Thymus (tissue), 11 donors: ENCODE data around the gene RASIP1. TPM values are rescaled to one million over a fixed set of nuclear protein-coding genes. Genes with fewer than 3 reads are reported as not detected.
"Not testable (repeated sequence)": the region's sequence is repeated elsewhere in the genome, so short reads cannot be mapped to it uniquely, and the experiment has no call there.

Experiments
- DNase-seq, 9 donors: peaks; one replicate each; pipeline ENCODE4 v3.0.0-alpha.2; 2013; ENCODE audit warnings: low spot score in 9 of 9, low read depth in 6 of 9, missing footprints in 1 of 9
- H3K27ac ChIP-seq, 2 donors: one replicate each; pipeline ENCODE4 v1.5.1; 2013; ENCODE audit warnings: control low read depth in 1 of 2, low read depth in 1 of 2, low read length in 1 of 2, mild to moderate bottlenecking in 1 of 2, moderate library complexity in 1 of 2
- H3K27me3 ChIP-seq, 2 donors: one replicate each; pipeline ENCODE4 v1.5.1; 2013; ENCODE audit warnings: low read length in 1 of 2; ENCODE audit not compliant: control insufficient read depth in 2 of 2, insufficient read depth in 1 of 2
- H3K36me3 ChIP-seq, 2 donors: one replicate each; pipeline ENCODE4 v1.5.1; 2013; ENCODE audit warnings: low read length in 1 of 2, mild to moderate bottlenecking in 1 of 2, moderate library complexity in 1 of 2; ENCODE audit not compliant: control insufficient read depth in 2 of 2, insufficient read depth in 2 of 2
- H3K4me1 ChIP-seq, 2 donors: one replicate each; pipeline ENCODE4 v1.5.1; 2013; ENCODE audit warnings: low read length in 2 of 2; ENCODE audit not compliant: control insufficient read depth in 2 of 2, insufficient read depth in 2 of 2
- H3K4me3 ChIP-seq, 2 donors: one replicate each; pipeline ENCODE4 v1.5.1; 2013; ENCODE audit warnings: low read length in 2 of 2, control low read depth in 1 of 2, mild to moderate bottlenecking in 1 of 2
- H3K9me3 ChIP-seq, 2 donors: one replicate each; pipeline ENCODE4 v1.5.1; 2013; ENCODE audit warnings: low read length in 1 of 2, mild to moderate bottlenecking in 1 of 2; ENCODE audit not compliant: control insufficient read depth in 2 of 2, insufficient read depth in 1 of 2
- WGBS: extraction: QIAGEN DNeasy Blood & Tissue Kit; methylation state at CpG from one replicate; pipeline ENCODE4 v1.1.7; 2013; 5-methylcytosine and 5-hydroxymethylcytosine counted together
- polyA plus RNA-seq: library from polyadenylated mRNA; stranded (reverse); fragments of 200-250 nt; gene quantifications from one replicate; pipeline ENCODE4 v1.2.3, GENCODE V29; 2013
- total RNA-seq: library from RNA; stranded (reverse); fragments of 120-200 nt; gene quantifications from one replicate; pipeline ENCODE4 v1.2.4, GENCODE V29; 2013
- donor health status: healthy.

The RASIP1 gene
- total and polyA plus RNA-seq, 2 donors, result 3.3 to 15.6 TPM

DNA sequence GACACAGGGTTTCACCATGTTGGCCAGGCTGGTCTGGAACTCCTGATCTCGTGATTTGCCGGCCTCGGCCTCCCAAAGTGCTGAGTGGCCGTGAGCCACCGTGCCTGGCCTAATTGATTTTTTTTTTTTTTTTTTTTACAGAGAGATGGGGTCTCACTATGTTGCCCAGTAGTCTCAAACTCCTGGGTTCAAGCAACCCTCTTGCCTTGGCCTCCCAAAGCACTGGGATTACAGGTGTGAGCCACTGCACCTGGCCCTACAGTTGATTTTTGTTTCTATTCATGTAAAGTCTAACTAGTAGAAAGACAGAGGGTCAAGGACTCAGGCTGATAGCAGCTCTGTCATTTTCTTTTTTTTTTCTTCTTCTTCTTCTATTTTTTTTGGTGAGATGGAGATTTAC is 36.7 kb upstream of the RASIP1 start:
- Histone ChIP-seq H3K27me3 (peaks cover 0 to 4% of the 10 kb centered on the region in 2 donors), H3K4me3 (no peak overlapping the region), H3K9me3 (no peaks in the 10 kb centered on the region), H3K36me3 (no peaks in the 10 kb centered on the region), H3K27ac (no peak overlapping the region), H3K4me1 (peaks cover 0 to 4% of the 10 kb centered on the region in 2 donors)
- 98% methylated on average over 5 of the region's 5 CpGs for WGBS
- no peak for DNase-seq

DNA sequence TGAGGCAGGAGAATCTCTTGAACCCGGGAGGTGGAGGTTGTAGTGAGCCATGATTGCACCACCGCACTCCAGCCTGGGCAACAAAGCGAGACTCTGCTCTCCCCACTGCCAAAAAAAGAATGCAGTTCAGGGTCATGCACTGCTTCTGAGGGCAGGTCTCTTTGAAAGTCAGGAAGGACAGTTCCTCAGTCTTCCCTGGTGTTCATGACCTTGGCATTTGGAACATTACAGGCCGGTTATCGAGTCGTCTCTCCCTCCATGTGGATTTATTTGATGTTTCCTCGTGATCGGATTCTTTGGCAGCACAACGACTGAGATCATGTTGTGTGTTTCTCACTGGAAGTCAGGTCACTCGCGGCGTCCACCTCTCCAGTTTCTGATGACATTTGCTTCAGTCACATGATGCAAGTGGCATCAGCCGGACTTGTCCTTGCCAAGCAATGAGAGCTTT is 32.1 kb upstream of the RASIP1 start:
- Histone ChIP-seq H3K4me1 (no peaks in the 10 kb centered on the region), H3K27me3 (peaks cover 0 to 13% of the 10 kb centered on the region in 2 donors), H3K36me3 (no peaks in the 10 kb centered on the region), H3K9me3 (no peaks in the 10 kb centered on the region), H3K4me3 (no peak overlapping the region), H3K27ac (no peak overlapping the region)
- DNase-seq, result no peak
- 94% methylated on average over 13 of the region's 13 CpGs for WGBS

DNA sequence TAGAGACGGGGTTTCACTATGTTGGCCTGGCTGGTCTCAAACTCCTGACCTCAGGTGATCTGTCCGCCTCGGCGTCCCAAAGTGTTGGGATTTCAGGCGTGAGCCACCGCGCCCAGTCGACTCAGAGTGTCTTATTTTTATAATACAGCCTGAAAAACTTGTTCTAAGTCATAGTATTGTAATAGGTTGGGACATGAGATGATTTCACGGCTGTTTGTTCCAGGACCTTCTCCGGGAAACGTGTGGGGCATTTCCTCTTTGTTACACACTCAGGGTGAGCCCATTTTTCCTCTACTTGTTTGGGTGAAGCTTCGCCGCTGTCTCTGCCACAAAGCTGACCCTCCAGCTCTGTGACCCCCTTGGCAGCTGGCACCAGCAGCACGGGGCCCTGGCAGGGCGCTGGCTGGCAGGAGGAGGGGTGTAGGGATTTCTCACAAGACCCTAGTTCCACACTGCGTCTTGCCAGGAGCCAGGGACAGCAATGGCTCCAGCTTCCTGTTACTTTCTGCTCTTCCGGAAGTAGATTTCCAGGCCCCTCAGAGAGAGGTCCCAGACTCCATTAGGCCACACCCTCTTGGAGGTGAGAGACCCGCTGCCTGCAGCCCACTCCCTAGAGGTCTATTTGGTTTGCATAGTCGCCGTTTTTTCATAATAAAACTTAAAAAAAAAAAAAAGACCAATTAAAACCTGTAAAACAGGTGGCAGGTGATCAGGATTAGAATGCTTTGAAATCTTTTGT is 30.5 kb upstream of the RASIP1 start:
- no peaks in the 10 kb centered on the region for H3K4me1 ChIP-seq
- no peaks in the 10 kb centered on the region for H3K9me3 ChIP-seq
- H3K27me3 ChIP-seq, result peaks cover 0 to 16% of the 10 kb centered on the region in 2 donors
- no peak overlapping the region for H3K4me3 ChIP-seq
- WGBS, result 89% methylated on average over 20 of the region's 20 CpGs
- H3K27ac ChIP-seq, result no peak overlapping the region
- H3K36me3 ChIP-seq, result no peaks in the 10 kb centered on the region
- no peak for DNase-seq

DNA sequence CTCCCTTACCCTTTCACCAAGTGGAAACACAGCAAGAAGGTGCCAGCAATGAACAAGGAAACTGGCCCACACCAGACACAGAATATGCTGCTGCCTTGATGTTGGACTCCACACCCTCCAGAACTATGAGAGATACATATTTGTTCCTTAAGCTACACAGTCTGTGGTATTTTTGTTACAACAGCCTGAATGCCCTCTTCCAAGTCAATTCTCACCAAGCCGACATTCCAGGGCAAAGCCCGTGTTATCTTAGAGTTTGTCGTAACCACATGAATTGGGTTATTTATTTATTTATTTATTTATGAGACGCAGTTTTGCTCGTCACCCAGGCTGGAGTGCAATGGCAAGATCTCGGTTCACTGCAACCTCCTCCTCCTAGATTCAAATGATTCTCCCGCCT is 29.9 kb upstream of the RASIP1 start:
- peaks cover 0 to 17% of the 10 kb centered on the region in 2 donors for H3K27me3 ChIP-seq
- no peaks in the 10 kb centered on the region for H3K36me3 ChIP-seq
- no peak for DNase-seq
- H3K9me3 ChIP-seq, result no peaks in the 10 kb centered on the region
- H3K4me3 ChIP-seq, result no peak overlapping the region
- H3K4me1 ChIP-seq, result no peaks in the 10 kb centered on the region
- 83% methylated on average over 7 of the region's 7 CpGs for WGBS
- H3K27ac ChIP-seq, result no peak overlapping the region

DNA sequence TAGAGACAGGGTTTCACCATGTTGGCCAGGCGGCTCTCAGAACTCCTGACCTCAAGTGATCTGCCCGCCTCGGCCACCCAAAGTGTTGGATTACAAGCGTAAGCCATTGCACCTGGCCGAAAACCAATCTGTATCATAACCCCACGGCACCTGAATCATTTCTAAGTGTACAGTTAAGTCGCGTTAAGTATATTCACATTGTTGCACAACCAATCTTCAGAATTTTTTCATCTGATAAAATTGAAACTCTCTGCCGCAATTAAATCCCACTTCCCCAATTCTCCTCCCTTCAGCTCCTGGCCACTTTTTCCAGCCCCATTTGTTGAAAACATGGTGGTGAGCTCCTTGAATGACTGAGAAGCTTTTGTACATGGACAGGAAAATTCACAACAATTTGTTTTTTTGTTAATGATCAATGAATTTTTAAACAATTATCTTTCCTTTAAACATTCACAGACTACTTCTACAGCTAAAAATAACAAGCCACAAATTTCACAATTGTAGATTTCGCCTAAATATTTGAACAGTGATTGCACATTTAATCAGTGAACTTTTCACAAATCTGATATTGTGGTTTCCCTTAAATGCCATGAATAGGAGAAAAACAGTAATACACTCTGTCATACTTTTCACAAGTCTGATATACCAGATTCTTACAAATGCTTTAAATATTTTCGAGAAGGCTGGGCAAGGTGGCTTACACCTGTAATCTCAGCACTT is 28.7 kb upstream of the RASIP1 start:
- DNase-seq, result no peak

DNA sequence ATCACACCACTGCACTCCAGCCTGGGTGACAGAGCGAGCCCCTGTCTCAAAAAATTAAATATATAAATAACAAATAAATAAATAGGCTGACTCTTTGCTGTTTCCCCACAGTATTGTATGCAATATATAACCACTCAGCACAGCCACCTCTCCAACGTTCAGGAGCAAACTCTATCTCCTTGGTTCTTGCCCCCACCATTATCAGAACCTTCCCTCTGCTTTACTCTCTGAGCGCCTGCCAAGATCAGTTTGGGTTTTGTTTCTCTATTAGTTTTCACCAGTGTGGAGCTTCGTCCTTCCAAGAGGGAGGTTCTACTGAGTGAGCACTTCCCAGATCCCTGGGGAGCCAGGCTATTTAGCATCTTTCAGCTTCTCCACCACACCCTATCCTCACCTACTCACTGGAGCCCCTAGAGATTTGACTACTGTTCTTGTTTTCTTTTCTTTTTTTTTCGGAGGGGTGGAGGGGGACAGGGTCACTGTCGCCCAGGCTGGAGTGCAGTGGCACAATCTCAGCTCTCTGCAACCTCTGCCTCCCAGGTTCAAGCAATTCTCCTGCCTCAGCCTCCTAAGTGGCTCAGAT is 27.9 kb upstream of the RASIP1 start:
- not testable (repeated sequence) for DNase-seq, H3K36me3 ChIP-seq, H3K9me3 ChIP-seq, H3K4me3 ChIP-seq, H3K4me1 ChIP-seq, H3K27ac ChIP-seq
- 60% methylated on average over 6 of the region's 6 CpGs for WGBS
- peaks cover 0 to 18% of the 10 kb centered on the region in 2 donors for H3K27me3 ChIP-seq

More for the DNA sequence above, 28.7 kb upstream of the RASIP1 start:
- Histone ChIP-seq H3K27ac (no peak overlapping the region), H3K36me3 (no peaks in the 10 kb centered on the region), H3K27me3 (peaks cover 0 to 18% of the 10 kb centered on the region in 2 donors), H3K4me3 (no peak overlapping the region), H3K9me3 (no peaks in the 10 kb centered on the region), H3K4me1 (no peaks in the 10 kb centered on the region)
- WGBS, result 89% methylated on average over 11 of the region's 11 CpGs

DNA sequence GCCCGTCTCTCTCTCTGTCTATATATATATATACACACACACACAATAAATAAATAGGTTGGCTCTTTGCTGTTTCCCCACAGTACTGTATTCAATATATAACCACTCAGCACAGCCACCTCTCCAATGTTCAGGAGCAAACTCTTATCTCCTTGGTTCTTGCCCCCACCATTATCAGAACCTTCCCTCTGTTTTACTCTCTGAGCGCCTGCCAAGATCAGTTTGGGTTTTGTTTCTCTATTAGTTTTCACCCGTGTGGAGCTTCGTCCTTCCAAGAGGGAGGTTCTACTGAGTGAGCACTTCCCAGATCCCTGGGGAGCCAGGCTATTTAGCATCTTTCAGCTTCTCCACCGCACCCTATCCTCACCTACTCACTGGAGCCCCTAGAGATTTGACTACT is 25.4 kb upstream of the RASIP1 start:
- not testable (repeated sequence) for H3K36me3 ChIP-seq, H3K4me3 ChIP-seq, H3K9me3 ChIP-seq, H3K4me1 ChIP-seq, H3K27ac ChIP-seq, DNase-seq
- peaks cover 0 to 35% of the 10 kb centered on the region in 2 donors for H3K27me3 ChIP-seq
- 74% methylated on average over 5 of the region's 5 CpGs for WGBS

DNA sequence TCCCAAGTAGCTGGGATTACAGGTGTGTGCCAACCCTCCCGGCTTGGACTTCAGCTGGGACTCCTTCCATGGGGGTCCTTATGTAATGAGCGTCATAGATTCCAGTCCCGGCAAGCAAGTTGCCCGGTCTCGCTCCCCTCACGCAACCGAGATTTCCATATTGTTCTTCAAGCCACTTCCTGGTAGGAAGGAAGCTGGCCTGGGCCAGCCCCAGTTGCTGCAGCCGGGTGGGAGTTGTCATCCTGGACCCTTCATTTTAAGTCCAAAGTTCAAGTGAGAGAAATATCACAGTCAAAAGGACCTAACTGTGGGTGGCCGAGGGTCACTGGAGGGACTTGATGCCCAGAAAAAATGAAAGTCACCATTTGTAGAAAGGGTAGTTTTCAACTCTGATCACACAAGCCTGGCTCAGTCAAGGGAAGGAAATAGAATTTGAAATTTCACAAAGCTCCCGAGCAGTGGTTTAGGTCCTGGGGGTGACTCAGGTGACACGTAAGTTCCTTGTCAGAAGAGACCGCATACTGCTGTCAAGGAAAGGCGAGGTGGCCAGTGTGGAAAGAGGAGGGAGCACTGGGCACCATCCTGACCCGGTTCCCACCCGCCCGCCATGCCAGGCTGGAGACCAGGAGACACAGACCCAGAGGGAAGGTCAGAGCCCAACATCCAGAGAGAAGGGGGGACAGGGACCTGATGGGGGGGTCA is 20.2 kb upstream of the RASIP1 start:
- 50% methylated on average over 16 of the region's 16 CpGs for WGBS

More for the DNA sequence above, 20.2 kb upstream of the RASIP1 start:
- Histone ChIP-seq H3K9me3 (no peaks in the 10 kb centered on the region), H3K4me3 (no peak overlapping the region), H3K27me3 (peaks cover 0 to 47% of the 10 kb centered on the region in 2 donors), H3K4me1 (peaks cover 0 to 4% of the 10 kb centered on the region in 2 donors), H3K27ac (no peak overlapping the region), H3K36me3 (no peaks in the 10 kb centered on the region)
- DNase-seq, result no peak
